ENCODE measurements around the gene LIPG.

LIPG gene

GRCh38 chr18:49546719-49547273, 15.1 kb upstream of the LIPG start:
- DNase-seq (ENCODE audit: low spot score), result no peak

DNA sequence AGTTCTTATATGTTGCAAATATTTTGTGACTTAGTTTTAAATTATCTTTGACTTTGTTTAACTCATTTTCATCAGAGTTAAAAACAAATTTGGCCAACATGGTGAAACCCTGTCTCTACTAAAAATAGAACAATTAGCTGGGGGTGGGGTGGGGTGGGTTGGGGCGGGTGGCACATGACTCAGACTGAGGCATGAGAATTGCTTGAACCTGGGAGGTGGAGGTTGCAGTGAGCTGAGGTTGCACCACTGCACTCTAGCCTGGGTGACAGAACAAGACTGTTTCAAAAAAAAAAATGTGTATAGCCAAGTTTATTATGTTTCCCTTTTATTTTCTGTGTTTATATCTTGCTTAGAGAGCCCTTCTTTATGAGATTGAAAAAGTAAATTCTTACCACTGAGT, 14.2 kb upstream of the LIPG start:
- DNase-seq (ENCODE audit: low spot score), result no peak

DNA sequence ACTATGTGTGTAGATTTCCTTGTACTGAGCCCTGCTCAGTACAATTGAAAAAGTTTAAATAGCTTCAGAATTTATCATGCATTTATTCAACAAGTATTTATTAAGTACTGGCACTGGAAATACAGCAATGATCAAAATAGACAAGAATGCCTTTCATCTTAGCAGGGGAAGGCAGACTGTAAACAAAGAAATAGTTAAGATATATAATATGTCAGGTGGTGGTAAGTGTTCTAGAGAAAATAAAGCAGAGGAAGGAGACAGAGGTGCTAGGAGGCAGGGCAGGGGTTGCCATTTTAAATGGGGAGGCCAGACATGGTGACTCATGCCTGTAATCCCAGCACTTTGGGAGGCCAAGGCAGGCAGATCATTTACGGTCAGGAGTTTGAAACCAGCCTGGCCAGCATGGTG, 13.6 kb upstream of the LIPG start:
- no peak for DNase-seq (ENCODE audit: low spot score)

- no peak for DNase-seq (ENCODE audit: low spot score)
Measured at GRCh38 chr18:49550621-49551339, 11.1 kb upstream of the LIPG start.

DNA sequence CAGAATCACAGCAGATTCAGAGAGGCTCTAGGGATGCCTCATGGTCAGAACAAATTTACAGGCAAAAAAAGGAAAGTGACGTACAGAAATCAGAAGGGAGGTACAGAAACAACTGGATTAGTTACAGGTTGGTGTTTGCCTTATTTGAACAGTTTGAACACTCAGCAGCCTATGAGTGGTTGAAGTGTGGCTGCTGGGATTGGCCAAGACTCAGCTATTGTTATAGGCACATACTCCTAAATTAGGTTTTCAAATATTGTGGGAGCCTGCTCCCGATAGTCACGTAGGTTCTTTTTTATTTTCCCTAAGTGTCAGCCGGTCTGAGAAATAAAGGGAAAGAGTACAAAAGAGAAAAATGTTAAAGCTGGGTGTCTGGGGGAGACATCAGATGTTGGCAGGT, 8.9 kb upstream of the LIPG start:
- DNase-seq (ENCODE audit: low spot score), result no peak

DNA sequence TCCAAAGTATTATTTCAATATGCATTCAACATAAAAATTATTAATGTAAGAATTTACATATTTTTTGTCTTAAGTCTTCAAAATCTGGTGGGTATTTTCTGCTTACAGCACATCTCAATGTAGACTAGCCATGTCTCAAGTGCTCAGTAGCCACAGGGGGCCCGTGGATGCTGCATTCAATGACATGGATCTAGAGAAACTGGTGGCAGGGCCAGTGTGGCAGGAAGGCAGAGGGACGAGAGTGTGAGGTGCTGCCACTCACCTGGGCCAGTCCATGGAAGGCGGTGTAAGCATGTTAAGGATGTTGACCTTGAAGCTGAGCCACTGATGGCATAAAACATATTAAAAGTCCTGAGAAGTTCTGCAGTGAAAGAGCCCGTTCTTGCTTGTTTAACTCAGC, 6.2 kb upstream of the LIPG start:
- DNase-seq (ENCODE audit: low spot score), result no peak

DNA sequence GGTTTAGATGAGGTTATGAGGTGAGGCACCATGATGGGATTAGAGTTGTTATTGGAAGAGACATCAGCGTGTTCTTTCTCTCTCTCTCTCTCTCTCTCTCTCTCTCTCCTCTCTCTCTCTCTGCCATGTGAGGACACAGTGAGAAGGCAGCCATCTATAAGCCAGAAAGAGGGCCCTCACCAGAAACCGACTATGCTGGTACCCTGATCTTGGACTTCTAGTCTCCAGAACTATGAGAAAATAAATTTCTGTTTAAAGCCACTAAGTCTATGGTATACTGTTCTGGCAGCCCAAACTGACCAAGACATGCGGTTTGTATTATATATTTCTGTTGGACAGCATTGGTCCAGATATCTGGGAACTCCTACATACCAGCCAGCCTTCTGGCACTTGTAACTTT, 3.5 kb upstream of the LIPG start:
- no peak for DNase-seq (ENCODE audit: low spot score)

GRCh38 chr18:49559326-49559931, 2.4 kb upstream of the LIPG start:
- DNase-seq (ENCODE audit: low spot score), result peak; percentile 66

DNA sequence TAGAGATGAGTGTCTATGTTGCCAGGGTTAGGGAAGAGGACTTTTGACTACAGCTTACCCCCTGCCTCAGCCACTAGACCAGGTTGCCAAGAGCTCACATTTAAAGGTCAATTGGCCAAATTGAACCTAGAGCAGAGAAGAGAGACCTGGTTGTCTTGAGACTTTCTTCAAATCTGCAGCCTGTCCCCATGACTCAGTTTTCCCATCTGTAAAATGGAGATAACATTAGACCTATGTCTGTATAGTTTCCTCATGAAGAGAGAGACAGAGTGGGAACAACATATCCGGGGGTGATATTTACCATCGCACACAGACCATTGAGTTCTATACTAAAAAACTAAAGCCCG, 1.6 kb upstream of the LIPG start:
- no peak for DNase-seq (ENCODE audit: low spot score)

DNA sequence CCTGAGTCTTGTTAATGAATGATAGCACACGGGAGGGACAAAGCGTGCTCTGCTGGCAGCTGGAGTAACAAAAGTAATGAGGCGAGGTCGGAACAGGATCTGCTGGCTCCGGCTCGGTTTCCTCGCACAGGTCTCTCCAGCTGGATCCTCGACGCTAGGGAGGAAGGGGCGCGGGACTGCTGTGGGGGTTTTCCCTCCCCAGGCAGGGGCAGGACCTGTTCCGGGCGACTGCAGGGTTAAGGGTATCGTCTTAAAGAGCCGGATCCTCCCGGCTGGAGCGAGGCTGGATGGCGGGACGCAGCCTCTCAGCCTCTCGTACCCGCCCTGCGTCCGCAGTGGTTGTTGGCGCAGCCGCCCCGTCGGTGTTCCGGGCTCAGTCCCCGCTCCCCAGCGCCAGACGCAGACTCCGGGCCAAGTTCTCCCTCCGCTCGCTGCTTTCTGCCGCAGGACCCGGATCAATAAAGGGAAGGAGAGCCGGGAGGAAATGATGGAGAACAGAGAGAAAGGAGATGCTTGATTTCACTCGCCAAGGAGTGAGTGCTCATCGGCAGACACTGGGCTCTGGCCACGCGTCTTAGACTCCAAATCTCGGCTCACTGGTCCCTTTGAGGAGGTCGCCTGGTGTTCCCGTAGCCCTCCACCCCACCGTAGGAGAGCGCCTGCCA, 1.1 kb upstream of the LIPG start:
- DNase-seq (ENCODE audit: low spot score), result peak; percentile 48

- no peak for DNase-seq (ENCODE audit: low spot score)
Measured at GRCh38 chr18:49562481-49563129, 748 bp downstream of the LIPG start.

- DNase-seq (ENCODE audit: low spot score), result no peak
Measured at GRCh38 chr18:49563130-49563540, 1.3 kb downstream of the LIPG start.

- no peak for DNase-seq (ENCODE audit: low spot score)
Measured at GRCh38 chr18:49563701-49564517, 2.1 kb downstream of the LIPG start.

DNA sequence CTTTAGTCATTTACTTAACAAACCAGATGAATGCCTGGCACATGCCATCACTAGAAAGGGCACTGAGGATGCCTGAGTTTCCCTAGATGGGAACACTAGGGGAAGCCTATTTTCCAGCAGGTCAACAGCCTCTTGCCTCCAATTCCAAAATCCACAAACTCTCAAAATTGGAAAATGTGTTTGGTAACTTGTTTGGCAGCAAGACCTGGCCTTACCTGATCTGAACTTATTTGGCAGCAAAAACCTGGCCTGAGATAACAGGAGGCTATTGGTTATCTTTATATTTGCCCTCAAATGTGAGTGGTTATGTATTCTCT, 2.6 kb downstream of the LIPG start:
- DNase-seq (ENCODE audit: low spot score), result no peak

DNA sequence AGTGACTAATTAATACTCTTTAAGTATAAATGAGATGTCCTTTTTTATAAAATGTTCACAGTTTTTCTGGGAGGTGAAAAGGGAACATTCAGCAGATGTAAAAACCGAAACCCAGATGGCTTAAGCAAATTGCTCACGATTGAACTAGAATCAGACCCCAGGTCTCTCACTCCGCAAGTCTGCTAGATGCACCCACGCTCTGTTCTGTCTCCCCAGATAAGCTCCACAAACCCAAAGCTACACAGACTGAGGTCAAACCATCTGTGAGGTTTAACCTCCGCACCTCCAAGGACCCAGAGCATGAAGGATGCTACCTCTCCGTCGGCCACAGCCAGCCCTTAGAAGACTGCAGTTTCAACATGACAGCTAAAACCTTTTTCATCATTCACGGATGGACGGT, 3.2 kb downstream of the LIPG start:
- DNase-seq (ENCODE audit: low spot score), result no peak

- peak; percentile 49 for DNase-seq (ENCODE audit: low spot score)
Measured at GRCh38 chr18:49565612-49566011, 3.8 kb downstream of the LIPG start.

- no peak for DNase-seq (ENCODE audit: low spot score)
Measured at GRCh38 chr18:49566217-49566770, 4.4 kb downstream of the LIPG start.

GRCh38 chr18:49566985-49567384, 5.1 kb downstream of the LIPG start:
- no peak for DNase-seq (ENCODE audit: low spot score)

DNA sequence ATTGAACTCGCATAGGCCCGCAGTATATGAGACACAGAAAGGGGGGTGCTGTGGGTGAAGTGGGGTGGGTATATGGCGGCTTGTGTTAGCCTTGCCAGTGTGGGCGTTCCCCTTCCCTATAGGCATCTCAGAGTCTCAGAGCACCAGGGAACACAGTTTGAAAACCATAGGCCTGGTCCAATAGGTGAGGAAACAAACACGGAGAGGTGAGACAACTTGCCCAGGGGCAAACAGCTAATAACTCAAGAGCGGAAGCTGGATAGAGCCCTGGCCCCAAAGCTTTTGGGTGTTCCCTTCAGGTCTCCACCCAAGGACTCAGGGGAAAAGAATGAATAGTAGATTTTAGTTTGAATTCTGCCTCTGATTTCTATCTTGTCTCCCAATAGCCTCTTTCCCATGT, 7.9 kb downstream of the LIPG start:
- DNase-seq (ENCODE audit: low spot score), result no peak

DNA sequence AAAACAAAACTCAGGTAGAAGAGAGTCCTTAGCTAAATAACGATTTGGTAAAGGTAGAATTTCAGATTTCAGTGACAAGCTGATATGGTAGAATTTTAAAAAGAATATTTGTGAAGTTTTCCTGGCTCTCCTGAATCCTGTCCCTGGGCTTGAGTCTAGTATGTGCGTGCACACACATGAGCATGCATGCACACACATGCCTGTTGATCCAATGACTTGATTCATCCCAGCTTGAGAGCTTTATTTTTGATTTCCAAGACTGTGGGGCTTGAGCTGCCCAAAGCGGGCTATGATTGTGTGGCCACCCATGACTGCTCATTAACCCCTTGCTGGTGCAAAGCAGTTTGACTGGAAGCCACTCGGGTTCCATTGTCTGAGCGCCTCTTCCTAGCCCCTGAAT, 9.0 kb downstream of the LIPG start:
- DNase-seq (ENCODE audit: low spot score), result no peak

GRCh38 chr18:49572611-49573345, 10.9 kb downstream of the LIPG start:
- DNase-seq (ENCODE audit: low spot score), result no peak

All from AG20443 (cell line).